Measurements from ENCODE around the gene NDOR1.

The NDOR1 gene

GRCh38 chr9:137176302-137177182, 29.0 kb upstream of the NDOR1 start:
- Histone ChIP-seq H3K4me1 (ENCODE audit: control insufficient read depth, insufficient read depth, low read length) (0 out of 2 replicates have a peak, but pooled peaks cover 4% of the 10 kb centered on the region), H3K27ac (ENCODE audit: low read depth, low read length) (no peak overlapping the region), H3K36me3 (ENCODE audit: control insufficient read depth, insufficient read depth, low read length) (peaks cover 27% of the 10 kb centered on the region), H3K27me3 (ENCODE audit: control insufficient read depth, insufficient read depth, low read length) (peaks cover 48% of the 10 kb centered on the region), H3K4me3 (ENCODE audit: low read depth, low read length) (no peak overlapping the region), H3K9ac (ENCODE audit: low read length) (no peak overlapping the region), H3K9me3 (ENCODE audit: control insufficient read depth, insufficient read depth, low read depth, low read length) (no peaks in the 10 kb centered on the region)

DNA sequence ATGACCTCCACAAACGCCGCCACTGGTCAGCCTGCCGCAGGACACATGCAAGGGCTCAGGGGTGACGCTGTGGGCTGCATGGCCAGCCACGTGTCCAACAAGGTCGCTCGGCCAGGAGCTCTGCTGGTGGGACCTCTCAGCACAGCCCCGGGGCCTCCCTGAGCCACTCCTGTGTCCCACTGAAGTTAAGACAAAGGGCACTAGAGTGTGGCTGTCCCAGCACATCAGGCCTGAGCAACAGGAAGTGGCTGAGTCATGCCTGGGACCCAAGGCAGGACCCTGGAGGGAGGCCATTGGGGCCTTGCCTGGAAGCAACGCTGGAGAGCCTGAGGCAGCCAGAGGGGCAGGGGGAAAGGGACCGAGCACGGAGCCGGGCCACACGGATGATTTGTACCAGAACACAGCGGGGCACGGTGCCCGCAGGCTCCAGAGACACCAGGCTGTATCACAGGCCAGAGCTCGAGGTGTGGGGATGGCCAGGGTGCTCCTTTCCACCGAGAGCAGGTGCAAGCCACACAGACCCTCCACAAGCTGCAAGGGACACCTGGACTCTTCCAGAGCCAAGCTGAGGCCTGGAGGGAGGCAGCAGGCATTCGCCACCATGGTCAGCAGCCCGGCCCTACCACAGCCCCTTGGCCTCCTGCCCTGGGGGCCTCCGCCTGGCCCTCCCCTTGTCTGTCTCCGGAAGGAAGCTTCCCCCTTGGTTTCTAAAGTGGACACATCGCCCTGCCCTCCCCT, 27.1 kb upstream of the NDOR1 start:
- no peak overlapping the region for H3K9ac ChIP-seq (ENCODE audit: low read length)
- no peak overlapping the region for H3K27ac ChIP-seq (ENCODE audit: low read depth, low read length)
- peaks cover 30% of the 10 kb centered on the region; the same call in 1 of the 2 replicates for H3K27me3 ChIP-seq (ENCODE audit: control insufficient read depth, insufficient read depth, low read length)
- no peaks in the 10 kb centered on the region for H3K9me3 ChIP-seq (ENCODE audit: control insufficient read depth, insufficient read depth, low read depth, low read length)
- peaks cover 42% of the 10 kb centered on the region for H3K36me3 ChIP-seq (ENCODE audit: control insufficient read depth, insufficient read depth, low read length)
- H3K4me3 ChIP-seq (ENCODE audit: low read depth, low read length) = no peak overlapping the region
- H3K4me1 ChIP-seq (ENCODE audit: control insufficient read depth, insufficient read depth, low read length) = 0 out of 2 replicates have a peak, but pooled peaks cover 4% of the 10 kb centered on the region

DNA sequence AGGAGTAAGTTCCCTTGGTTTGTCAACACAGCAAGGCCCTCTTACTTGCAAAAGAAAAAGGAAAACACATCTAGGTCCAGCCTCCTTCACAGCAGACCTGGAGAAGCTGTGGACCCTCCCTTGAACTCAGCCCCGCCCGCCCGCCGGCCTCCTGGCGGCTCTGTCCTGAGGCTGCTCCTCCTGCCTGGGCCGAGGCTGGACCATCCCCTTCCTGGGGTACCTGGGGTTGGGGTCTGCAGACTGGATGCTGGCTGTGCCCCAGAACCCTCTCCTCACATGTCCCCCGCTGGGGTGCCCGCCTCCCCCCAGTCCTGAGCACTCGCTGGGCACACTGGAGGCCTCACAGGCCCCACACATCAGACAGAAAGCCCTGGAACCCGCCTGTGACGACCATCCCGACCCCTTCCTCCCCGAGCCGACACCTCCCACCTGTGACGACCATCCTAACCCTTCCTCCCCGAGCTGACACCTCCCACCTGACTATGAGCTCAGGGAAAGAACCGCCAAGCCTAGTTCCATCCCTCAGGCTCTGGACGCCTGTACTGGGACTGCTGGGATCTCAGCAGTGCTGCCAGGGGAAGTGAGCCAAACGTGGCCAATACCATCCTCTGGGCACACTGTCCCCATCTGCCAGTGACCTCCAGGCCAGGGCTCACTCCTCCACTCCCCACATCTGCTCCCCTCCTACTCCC, 26.4 kb upstream of the NDOR1 start:
- peaks cover 49% of the 10 kb centered on the region for H3K36me3 ChIP-seq (ENCODE audit: control insufficient read depth, insufficient read depth, low read length)
- H3K9me3 ChIP-seq (ENCODE audit: control insufficient read depth, insufficient read depth, low read depth, low read length) = no peaks in the 10 kb centered on the region
- peaks cover 23% of the 10 kb centered on the region; the same call in 1 of the 2 replicates for H3K27me3 ChIP-seq (ENCODE audit: control insufficient read depth, insufficient read depth, low read length)
- H3K4me3 ChIP-seq (ENCODE audit: low read depth, low read length) = no peak overlapping the region
- H3K9ac ChIP-seq (ENCODE audit: low read length) = no peak overlapping the region
- H3K27ac ChIP-seq (ENCODE audit: low read depth, low read length) = no peak overlapping the region
- 0 out of 2 replicates have a peak, but pooled peaks cover 4% of the 10 kb centered on the region for H3K4me1 ChIP-seq (ENCODE audit: control insufficient read depth, insufficient read depth, low read length)

- Histone ChIP-seq H3K4me3 (ENCODE audit: low read depth, low read length) (no peak overlapping the region), H3K36me3 (ENCODE audit: control insufficient read depth, insufficient read depth, low read length) (peaks cover 56% of the 10 kb centered on the region), H3K4me1 (ENCODE audit: control insufficient read depth, insufficient read depth, low read length) (0 out of 2 replicates have a peak, but pooled peaks cover 4% of the 10 kb centered on the region)
These were observed 25.7 kb upstream of the NDOR1 start for GRCh38 chr9:137179761-137180160.

GRCh38 chr9:137180491-137180890, 25.0 kb upstream of the NDOR1 start:
- H3K36me3 ChIP-seq (ENCODE audit: control insufficient read depth, insufficient read depth, low read length) = peaks cover 62% of the 10 kb centered on the region

More at GRCh38 chr9:137179761-137180160, 25.7 kb upstream of the NDOR1 start:
- no peak overlapping the region for H3K27ac ChIP-seq (ENCODE audit: low read depth, low read length)
- no peaks in the 10 kb centered on the region for H3K9me3 ChIP-seq (ENCODE audit: control insufficient read depth, insufficient read depth, low read depth, low read length)
- H3K9ac ChIP-seq (ENCODE audit: low read length) = no peak overlapping the region
- H3K27me3 ChIP-seq (ENCODE audit: control insufficient read depth, insufficient read depth, low read length) = peaks cover 17% of the 10 kb centered on the region; the same call in 1 of the 2 replicates

GRCh38 chr9:137181680-137182079, 23.8 kb upstream of the NDOR1 start:
- Histone ChIP-seq H3K4me1 (ENCODE audit: control insufficient read depth, insufficient read depth, low read length) (no peaks in the 10 kb centered on the region), H3K27me3 (ENCODE audit: control insufficient read depth, insufficient read depth, low read length) (no peaks in the 10 kb centered on the region; the same call in 1 of the 2 replicates), H3K9me3 (ENCODE audit: control insufficient read depth, insufficient read depth, low read depth, low read length) (no peaks in the 10 kb centered on the region), H3K27ac (ENCODE audit: low read depth, low read length) (no peak overlapping the region), H3K9ac (ENCODE audit: low read length) (no peak overlapping the region), H3K36me3 (ENCODE audit: control insufficient read depth, insufficient read depth, low read length) (peaks cover 73% of the 10 kb centered on the region), H3K4me3 (ENCODE audit: low read depth, low read length) (no peak overlapping the region)

More at GRCh38 chr9:137180491-137180890, 25.0 kb upstream of the NDOR1 start:
- Histone ChIP-seq H3K9ac (ENCODE audit: low read length) (no peak overlapping the region), H3K27ac (ENCODE audit: low read depth, low read length) (no peak overlapping the region), H3K9me3 (ENCODE audit: control insufficient read depth, insufficient read depth, low read depth, low read length) (no peaks in the 10 kb centered on the region), H3K27me3 (ENCODE audit: control insufficient read depth, insufficient read depth, low read length) (peaks cover 10% of the 10 kb centered on the region; the same call in 1 of the 2 replicates), H3K4me1 (ENCODE audit: control insufficient read depth, insufficient read depth, low read length) (no peaks in the 10 kb centered on the region), H3K4me3 (ENCODE audit: low read depth, low read length) (no peak overlapping the region)

DNA sequence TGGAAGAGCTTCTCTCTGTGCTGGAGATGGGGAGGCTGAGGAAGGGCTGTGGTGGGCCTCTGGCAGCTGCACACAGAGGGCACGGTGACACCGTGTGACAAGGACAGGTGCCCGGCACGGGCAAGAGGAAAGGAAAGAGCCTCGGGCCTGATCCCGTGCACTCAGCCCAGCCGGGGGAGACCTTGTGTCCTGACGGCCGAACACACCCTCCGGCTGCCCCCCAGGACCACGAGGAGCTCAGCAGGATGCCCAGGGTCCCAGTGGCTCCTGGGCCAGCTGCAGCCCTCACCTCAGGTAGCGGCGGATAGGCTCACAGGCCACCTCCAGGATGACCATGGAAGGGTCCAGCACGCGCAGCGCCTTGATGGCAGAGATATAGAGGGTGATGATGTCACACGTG, 22.7 kb upstream of the NDOR1 start:
- Histone ChIP-seq H3K27ac (ENCODE audit: low read depth, low read length) (no peak overlapping the region), H3K27me3 (ENCODE audit: control insufficient read depth, insufficient read depth, low read length) (no peaks in the 10 kb centered on the region), H3K9me3 (ENCODE audit: control insufficient read depth, insufficient read depth, low read depth, low read length) (no peaks in the 10 kb centered on the region), H3K9ac (ENCODE audit: low read length) (no peak overlapping the region), H3K36me3 (ENCODE audit: control insufficient read depth, insufficient read depth, low read length) (peaks cover 69% of the 10 kb centered on the region), H3K4me1 (ENCODE audit: control insufficient read depth, insufficient read depth, low read length) (peaks cover 4% of the 10 kb centered on the region; the same call in 1 of the 2 replicates), H3K4me3 (ENCODE audit: low read depth, low read length) (no peak overlapping the region)

DNA sequence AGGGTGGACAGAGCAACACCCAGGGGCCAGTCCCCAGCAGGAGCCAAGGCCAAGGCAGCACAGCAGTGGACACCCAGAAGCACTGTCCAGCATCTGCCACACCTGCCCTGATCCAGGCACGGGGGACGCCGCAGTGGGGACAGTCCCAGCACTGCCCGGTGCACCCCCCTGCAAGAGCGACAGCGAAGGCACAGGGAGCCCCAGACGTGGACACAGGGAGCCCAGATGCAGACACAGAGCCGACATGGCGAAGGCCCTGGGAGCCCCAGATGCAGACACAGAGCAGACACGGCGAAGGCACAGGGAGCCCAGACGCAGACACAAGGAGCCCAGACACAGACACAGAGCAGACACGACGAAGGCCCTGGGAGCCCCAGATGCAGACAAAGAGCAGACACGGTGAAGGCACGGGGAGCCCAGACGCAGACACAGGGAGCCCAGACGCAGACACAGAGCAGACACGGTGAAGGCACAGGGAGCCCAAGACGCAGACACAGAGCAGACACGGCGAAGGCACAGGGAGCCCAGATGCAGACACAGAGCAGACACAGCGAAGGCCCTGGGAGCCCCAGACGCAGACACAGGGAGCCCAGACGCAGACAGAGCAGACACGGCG, 21.4 kb upstream of the NDOR1 start:
- Histone ChIP-seq H3K4me1 (ENCODE audit: control insufficient read depth, insufficient read depth, low read length) (peaks cover 4% of the 10 kb centered on the region; the same call in 1 of the 2 replicates), H3K27me3 (ENCODE audit: control insufficient read depth, insufficient read depth, low read length) (no peaks in the 10 kb centered on the region), H3K27ac (ENCODE audit: low read depth, low read length) (no peak overlapping the region), H3K36me3 (ENCODE audit: control insufficient read depth, insufficient read depth, low read length) (peaks cover 69% of the 10 kb centered on the region), H3K4me3 (ENCODE audit: low read depth, low read length) (no peak overlapping the region), H3K9me3 (ENCODE audit: control insufficient read depth, insufficient read depth, low read depth, low read length) (no peaks in the 10 kb centered on the region), H3K9ac (ENCODE audit: low read length) (no peak overlapping the region)

GRCh38 chr9:137184881-137185660, 20.4 kb upstream of the NDOR1 start:
- H3K4me3 ChIP-seq (ENCODE audit: low read depth, low read length) = no peak overlapping the region
- peaks cover 64% of the 10 kb centered on the region for H3K36me3 ChIP-seq (ENCODE audit: control insufficient read depth, insufficient read depth, low read length)
- no peak overlapping the region for H3K27ac ChIP-seq (ENCODE audit: low read depth, low read length)

DNA sequence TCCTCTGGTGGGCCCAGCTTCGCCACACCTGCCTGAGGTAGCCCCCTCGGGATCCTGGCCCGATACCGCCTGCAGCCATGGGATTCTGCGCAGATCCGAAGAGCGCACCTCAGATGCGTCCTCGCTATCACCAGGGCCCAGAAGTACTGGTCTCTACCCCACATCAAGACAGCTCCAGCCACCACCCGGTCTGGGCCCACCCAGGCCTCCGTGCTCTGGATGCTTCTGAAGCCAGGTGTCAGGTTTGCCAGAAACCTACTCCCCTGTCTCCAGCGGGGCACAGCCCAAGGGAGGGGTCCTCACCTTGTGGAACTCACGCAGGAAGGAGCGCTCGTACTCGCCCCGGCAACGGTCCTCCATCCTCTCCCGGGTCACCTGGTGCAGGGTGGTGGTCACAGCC, 19.6 kb upstream of the NDOR1 start:
- no peaks in the 10 kb centered on the region for H3K27me3 ChIP-seq (ENCODE audit: control insufficient read depth, insufficient read depth, low read length)
- H3K36me3 ChIP-seq (ENCODE audit: control insufficient read depth, insufficient read depth, low read length) = peaks cover 61% of the 10 kb centered on the region
- peaks cover 11% of the 10 kb centered on the region for H3K4me1 ChIP-seq (ENCODE audit: control insufficient read depth, insufficient read depth, low read length)
- no peak overlapping the region for H3K27ac ChIP-seq (ENCODE audit: low read depth, low read length)
- H3K9ac ChIP-seq (ENCODE audit: low read length) = no peak overlapping the region
- no peak overlapping the region for H3K4me3 ChIP-seq (ENCODE audit: low read depth, low read length)
- H3K9me3 ChIP-seq (ENCODE audit: control insufficient read depth, insufficient read depth, low read depth, low read length) = no peaks in the 10 kb centered on the region

More at GRCh38 chr9:137184881-137185660, 20.4 kb upstream of the NDOR1 start:
- no peaks in the 10 kb centered on the region for H3K27me3 ChIP-seq (ENCODE audit: control insufficient read depth, insufficient read depth, low read length)
- peaks cover 11% of the 10 kb centered on the region for H3K4me1 ChIP-seq (ENCODE audit: control insufficient read depth, insufficient read depth, low read length)
- H3K9me3 ChIP-seq (ENCODE audit: control insufficient read depth, insufficient read depth, low read depth, low read length) = no peaks in the 10 kb centered on the region
- H3K9ac ChIP-seq (ENCODE audit: low read length) = no peak overlapping the region
